ENCODE measurements around the gene PAN2. TPM values are rescaled to one million over a fixed set of nuclear protein-coding genes. Genes with fewer than 3 reads are reported as not detected.
"Not testable (repeated sequence)": the region's sequence is repeated elsewhere in the genome, so short reads cannot be mapped to it uniquely, and the experiment has no call there.

Gene PAN2
- total RNA-seq, 4 donors from 2014 or later: 95.7 to 148 (median 134) TPM

DNA sequence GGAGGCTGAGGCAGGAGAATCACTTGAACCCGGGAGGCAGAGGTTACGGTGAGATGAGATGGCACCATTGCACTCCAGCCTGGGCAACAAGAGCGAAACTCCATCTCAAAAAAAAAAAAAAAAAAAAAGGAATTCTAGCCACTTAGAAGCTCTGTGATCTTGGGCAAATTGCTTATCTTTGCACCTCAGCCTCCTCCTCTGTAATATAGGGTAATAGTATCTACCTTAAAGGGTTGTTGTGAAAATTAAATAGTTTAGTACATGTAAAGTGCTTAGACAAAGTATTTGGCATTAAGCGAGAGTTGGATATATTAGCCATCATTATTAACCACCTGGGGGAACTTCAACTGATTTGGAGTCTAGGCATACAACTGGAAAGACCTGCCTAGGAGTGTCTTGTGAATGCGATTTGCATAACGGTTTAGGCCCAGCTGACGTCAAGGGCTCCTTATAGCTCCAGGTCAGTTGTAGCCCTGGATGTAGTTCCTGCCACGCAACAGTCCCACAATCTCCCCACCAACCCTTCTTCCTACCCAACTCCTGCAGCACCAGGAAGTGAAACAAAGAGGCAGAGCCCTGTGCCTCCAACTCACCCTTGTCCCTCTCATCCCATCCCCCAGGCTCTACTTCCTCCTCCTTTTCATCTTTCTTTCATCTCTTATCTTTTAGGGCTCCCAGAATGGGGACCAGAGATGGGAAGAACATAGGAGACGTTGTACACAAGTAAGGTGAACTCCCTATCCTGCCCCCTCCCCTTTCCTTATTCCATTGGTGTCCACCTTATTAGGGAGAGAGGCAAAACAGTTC lies 2.8 kb upstream of the PAN2 start:
- no peaks in the 10 kb centered on the region for H3K36me3 ChIP-seq
- H3K27ac ChIP-seq: no peak overlapping the region
- 82 to 86% methylated on average over 9 of the region's 9 CpGs for WGBS, 2 donors
- H3K4me1 ChIP-seq: peaks cover 8 to 19% of the 10 kb centered on the region in 2 donors
- no peaks in the 10 kb centered on the region for H3K27me3 ChIP-seq
- no peaks in the 10 kb centered on the region for H3K9me3 ChIP-seq
- no peak for DNase-seq
- no peak for TF ChIP-seq POLR2A (IDR thresholded peaks at IDR 0.05)
- TF ChIP-seq, protein P1, sequence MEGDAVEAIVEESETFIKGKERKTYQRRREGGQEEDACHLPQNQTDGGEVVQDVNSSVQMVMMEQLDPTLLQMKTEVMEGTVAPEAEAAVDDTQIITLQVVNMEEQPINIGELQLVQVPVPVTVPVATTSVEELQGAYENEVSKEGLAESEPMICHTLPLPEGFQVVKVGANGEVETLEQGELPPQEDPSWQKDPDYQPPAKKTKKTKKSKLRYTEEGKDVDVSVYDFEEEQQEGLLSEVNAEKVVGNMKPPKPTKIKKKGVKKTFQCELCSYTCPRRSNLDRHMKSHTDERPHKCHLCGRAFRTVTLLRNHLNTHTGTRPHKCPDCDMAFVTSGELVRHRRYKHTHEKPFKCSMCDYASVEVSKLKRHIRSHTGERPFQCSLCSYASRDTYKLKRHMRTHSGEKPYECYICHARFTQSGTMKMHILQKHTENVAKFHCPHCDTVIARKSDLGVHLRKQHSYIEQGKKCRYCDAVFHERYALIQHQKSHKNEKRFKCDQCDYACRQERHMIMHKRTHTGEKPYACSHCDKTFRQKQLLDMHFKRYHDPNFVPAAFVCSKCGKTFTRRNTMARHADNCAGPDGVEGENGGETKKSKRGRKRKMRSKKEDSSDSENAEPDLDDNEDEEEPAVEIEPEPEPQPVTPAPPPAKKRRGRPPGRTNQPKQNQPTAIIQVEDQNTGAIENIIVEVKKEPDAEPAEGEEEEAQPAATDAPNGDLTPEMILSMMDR (IDR thresholded peaks at IDR 0.05): no peak
- intact Hi-C loops (cut with DNase I): loop anchor here (10.0 kb wide), 1 partner anchor 128 kb away; the partner anchor contains the start of gene SPRYD4
- H3K4me3 ChIP-seq (replicated peaks in 1 of 3): no peak overlapping the region

DNA sequence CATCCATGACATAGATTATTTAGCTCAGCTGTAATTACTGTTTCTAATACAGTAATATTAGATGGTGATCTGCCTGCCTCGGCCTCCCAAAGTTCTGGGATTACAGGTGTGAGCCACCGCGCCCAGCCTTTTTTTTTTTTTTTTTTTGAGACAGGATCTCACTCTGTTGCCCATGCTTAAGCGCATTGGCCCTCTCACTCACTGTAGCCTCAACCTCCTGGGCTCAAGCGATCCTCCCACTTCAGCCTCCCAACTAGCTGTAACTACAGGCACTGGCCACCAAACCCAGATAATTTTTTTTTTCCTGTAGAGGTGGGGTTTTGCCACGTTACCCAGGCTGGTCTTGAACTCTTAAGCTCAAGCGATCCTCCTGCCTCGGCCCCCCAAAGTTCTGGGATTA lies 1.7 kb upstream of the PAN2 start:
- whole genome bisulfite sequencing, 2 donors: 93 to 97% methylated on average over 8 of the region's 8 CpGs
- DNase-seq; H3K27me3 ChIP-seq; H3K27ac ChIP-seq; H3K4me3 ChIP-seq (replicated peaks in 1 of 3); H3K9me3 ChIP-seq; H3K36me3 ChIP-seq: not testable (repeated sequence)
- intact Hi-C loops (cut with DNase I): loop anchor here (10.0 kb wide), 1 partner anchor 129 kb away; the partner anchor contains the start of gene SPRYD4
- peaks cover 8 to 19% of the 10 kb centered on the region in 2 donors for H3K4me1 ChIP-seq

DNA sequence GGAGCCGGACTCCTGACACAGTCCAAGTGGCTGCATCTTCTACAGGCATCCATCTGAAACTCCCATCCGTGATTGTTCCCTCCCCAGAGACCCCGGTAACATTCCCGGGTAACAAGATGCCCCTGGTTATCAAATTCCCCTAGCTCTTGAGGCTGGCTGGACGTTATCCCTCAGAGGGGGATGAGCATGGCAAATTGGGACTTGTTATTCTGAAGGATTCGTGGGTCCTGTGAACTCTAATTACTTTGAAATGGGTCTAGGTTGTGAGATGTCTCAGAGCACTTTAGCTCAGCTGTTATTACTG lies 642 bp upstream of the PAN2 start:
- no peaks in the 10 kb centered on the region for H3K27me3 ChIP-seq
- peaks cover 8 to 19% of the 10 kb centered on the region in 2 donors for H3K4me1 ChIP-seq
- H3K27ac ChIP-seq: peak overlapping the region; percentile 93 to 97 (median 96)
- no peaks in the 10 kb centered on the region for H3K9me3 ChIP-seq
- WGBS, 2 donors: 4 to 11% methylated on average over 6 of the region's 6 CpGs
- intact Hi-C loops (cut with DNase I): loop anchor here (10.0 kb wide), 1 partner anchor 130 kb away; the partner anchor contains the start of gene SPRYD4
- no peak for TF ChIP-seq POLR2A (IDR thresholded peaks at IDR 0.05)
- TF ChIP-seq, protein P1 (IDR thresholded peaks at IDR 0.05): no peak
- DNase-seq: no peak
- no peaks in the 10 kb centered on the region for H3K36me3 ChIP-seq
- H3K4me3 ChIP-seq (replicated peaks in 1 of 3): peak overlapping the region in 2 of 3 donors; percentile 41 to 52

DNA sequence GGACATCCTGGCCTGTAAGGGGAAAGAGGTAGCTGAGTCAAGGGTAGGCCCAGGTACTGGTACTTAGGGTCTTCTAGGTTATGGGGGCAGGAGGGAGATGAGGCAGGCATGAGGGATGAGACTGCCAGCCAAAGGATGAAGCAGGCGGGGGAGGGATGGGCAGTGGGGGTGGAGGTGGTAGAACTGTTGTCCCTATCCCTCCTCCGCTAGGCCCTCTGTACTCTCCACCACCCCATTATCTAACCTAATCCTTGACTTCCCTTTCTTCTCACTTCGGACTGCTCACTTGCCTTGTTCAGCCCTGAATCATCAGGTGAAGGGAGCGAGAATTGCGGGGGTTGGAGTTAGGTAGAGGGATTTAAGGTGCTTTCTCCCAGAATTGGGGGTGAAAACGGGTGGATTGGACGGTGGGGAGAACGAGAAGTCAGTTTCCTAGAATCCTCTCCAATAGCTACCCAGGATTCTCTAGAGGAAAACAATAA lies 562 bp downstream of the PAN2 start:
- peak in 1 of 2 donors; percentile 8 for DNase-seq

DNA sequence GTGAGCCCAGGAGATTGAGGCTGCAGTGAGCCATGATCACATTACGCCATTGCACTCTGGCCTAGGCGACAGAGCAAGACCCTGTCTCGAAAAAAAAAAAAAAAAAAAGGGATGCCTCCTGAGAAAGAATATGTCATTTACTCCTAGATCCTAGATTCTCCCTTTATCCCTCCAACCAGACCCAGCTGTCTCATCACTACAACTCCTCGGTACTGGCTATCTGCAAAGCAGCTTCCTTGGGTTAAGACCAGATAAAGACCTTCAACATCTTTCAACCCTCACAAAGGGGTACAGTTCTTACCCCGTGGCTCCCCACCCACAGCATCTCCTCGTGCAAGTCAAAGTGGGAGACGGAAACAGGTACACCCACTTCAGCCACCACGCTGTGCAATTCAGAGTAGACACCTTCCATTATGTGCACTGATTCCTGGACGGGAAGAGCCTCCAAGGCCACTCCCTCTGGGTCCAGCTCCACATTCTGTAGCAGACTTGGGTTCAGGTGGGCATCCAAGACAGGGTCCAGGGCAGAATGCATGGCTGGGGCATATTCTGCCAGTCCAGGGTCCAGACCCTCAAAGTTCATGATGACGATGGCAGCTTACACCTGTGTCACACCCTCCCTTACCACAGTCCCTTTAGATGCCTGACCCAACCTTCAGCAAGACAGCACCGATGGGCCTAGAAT lies 1.1 kb downstream of the PAN2 start:
- H3K4me3 ChIP-seq (replicated peaks in 1 of 3): peak overlapping the region; percentile 41 to 76 (median 49)
- TF ChIP-seq, protein P1 (IDR thresholded peaks at IDR 0.05): no peak
- H3K27me3 ChIP-seq: no peaks in the 10 kb centered on the region
- intact Hi-C loops (cut with DNase I): loop anchor here (10.0 kb wide), 1 partner anchor 132 kb away; the partner anchor contains the start of gene SPRYD4
- no peaks in the 10 kb centered on the region for H3K9me3 ChIP-seq
- DNase-seq: no peak
- peaks cover under 1 to 4% of the 10 kb centered on the region in 2 donors for H3K36me3 ChIP-seq
- 93 to 97% methylated on average over 10 to 11 of the region's 11 CpGs for WGBS, 2 donors
- H3K4me1 ChIP-seq: peaks cover 8 to 19% of the 10 kb centered on the region in 2 donors
- H3K27ac ChIP-seq: peak overlapping the region; percentile 93 to 97 (median 96)

More for the DNA sequence above, 562 bp downstream of the PAN2 start:
- Histone ChIP-seq H3K36me3 (no peaks in the 10 kb centered on the region), H3K27ac (peak overlapping the region; percentile 93 to 97 (median 96)), H3K4me3 (replicated peaks in 1 of 3) (peak overlapping the region; percentile 41 to 76 (median 49)), H3K27me3 (no peaks in the 10 kb centered on the region), H3K9me3 (no peaks in the 10 kb centered on the region), H3K4me1 (peaks cover 8 to 19% of the 10 kb centered on the region in 2 donors)
- TF ChIP-seq POLR2A (IDR thresholded peaks at IDR 0.05): no peak
- TF ChIP-seq, protein P1 (IDR thresholded peaks at IDR 0.05): peak in 1 of 6 experiments; percentile 9
- 25 to 27% methylated on average over 8 of the region's 8 CpGs for WGBS, 2 donors
- intact Hi-C loops (cut with DNase I): loop anchor here (10.0 kb wide), 1 partner anchor 132 kb away; the partner anchor contains the start of gene SPRYD4

All from thyroid gland (tissue), 4 donors.